Measurements from ENCODE around the gene MYO1D.
"Not testable (repeated sequence)": the region's sequence is repeated elsewhere in the genome, so short reads cannot be mapped to it uniquely, and the experiment has no call there.

The MYO1D gene

GRCh38 chr17:32780721-32781120 is 96.2 kb downstream of the MYO1D start:
- no peak for DNase-seq (ENCODE audit: low read depth in 1 of 2, low spot score in 1 of 2)

- DNase-seq (ENCODE audit: low read depth in 1 of 2, low spot score in 1 of 2): no peak
Observed at GRCh38 chr17:32777922-32778321, 99.0 kb downstream of the MYO1D start.

- no peak for DNase-seq (ENCODE audit: low read depth in 1 of 2, low spot score in 1 of 2)
Observed at GRCh38 chr17:32777436-32777835, 99.5 kb downstream of the MYO1D start.

GRCh38 chr17:32774695-32775084 is 102.2 kb downstream of the MYO1D start:
- no peak for DNase-seq (ENCODE audit: low read depth in 1 of 2, low spot score in 1 of 2)

GRCh38 chr17:32773856-32774694 is 102.8 kb downstream of the MYO1D start:
- no peak for DNase-seq (ENCODE audit: low read depth in 1 of 2, low spot score in 1 of 2)

GRCh38 chr17:32772453-32773025 is 104.4 kb downstream of the MYO1D start:
- no peak for DNase-seq (ENCODE audit: low read depth in 1 of 2, low spot score in 1 of 2)

- no peak for DNase-seq (ENCODE audit: low read depth in 1 of 2, low spot score in 1 of 2)
Observed at GRCh38 chr17:32771396-32771795, 105.5 kb downstream of the MYO1D start.

GRCh38 chr17:32769846-32770245 is 107.1 kb downstream of the MYO1D start:
- no peak for DNase-seq (ENCODE audit: low read depth in 1 of 2, low spot score in 1 of 2)

GRCh38 chr17:32763855-32764439 is 113.0 kb downstream of the MYO1D start:
- DNase-seq (ENCODE audit: low read depth in 1 of 2, low spot score in 1 of 2): no peak

- DNase-seq (ENCODE audit: low read depth in 1 of 2, low spot score in 1 of 2): no peak
Observed at GRCh38 chr17:32759476-32759875, 117.4 kb downstream of the MYO1D start.

- DNase-seq (ENCODE audit: low read depth in 1 of 2, low spot score in 1 of 2): no peak
Observed at GRCh38 chr17:32757963-32758362, 119.0 kb downstream of the MYO1D start.

- DNase-seq (ENCODE audit: low read depth in 1 of 2, low spot score in 1 of 2): no peak
Observed at GRCh38 chr17:32756696-32757095, 120.2 kb downstream of the MYO1D start.

GRCh38 chr17:32755045-32755805 is 121.7 kb downstream of the MYO1D start:
- no peak for DNase-seq (ENCODE audit: low read depth in 1 of 2, low spot score in 1 of 2)

- no peak for DNase-seq (ENCODE audit: low read depth in 1 of 2, low spot score in 1 of 2)
Observed at GRCh38 chr17:32752934-32753333, 124.0 kb downstream of the MYO1D start.

GRCh38 chr17:32747856-32748255 is 129.1 kb downstream of the MYO1D start:
- no peak for DNase-seq (ENCODE audit: low read depth in 1 of 2, low spot score in 1 of 2)

GRCh38 chr17:32746698-32747097 is 130.2 kb downstream of the MYO1D start:
- DNase-seq (ENCODE audit: low read depth in 1 of 2, low spot score in 1 of 2): no peak

GRCh38 chr17:32746280-32746679 is 130.6 kb downstream of the MYO1D start:
- no peak for DNase-seq (ENCODE audit: low read depth in 1 of 2, low spot score in 1 of 2)

- no peak for DNase-seq (ENCODE audit: low read depth in 1 of 2, low spot score in 1 of 2)
Observed at GRCh38 chr17:32742681-32743538, 134.0 kb downstream of the MYO1D start.

GRCh38 chr17:32741381-32741780 is 135.5 kb downstream of the MYO1D start:
- no peak for DNase-seq (ENCODE audit: low read depth in 1 of 2, low spot score in 1 of 2)

- DNase-seq (ENCODE audit: low read depth in 1 of 2, low spot score in 1 of 2): no peak
Observed at GRCh38 chr17:32739722-32740121, 137.2 kb downstream of the MYO1D start.

- DNase-seq (ENCODE audit: low read depth in 1 of 2, low spot score in 1 of 2): not testable (repeated sequence)
Observed at GRCh38 chr17:32739151-32739550, 137.8 kb downstream of the MYO1D start.

All from stimulated activated CD4-positive, alpha-beta T cell treated with anti-CD3 and anti-CD28 coated beads, Interleukin-15, amount 100 ng/mL, for 1 hour (primary cell).